NCI-H2196 (cell line): Measurements from ENCODE around the gene NUP35.

Experiments
- DNase-seq: peaks from one replicate; lab custom pipeline; 2025; ENCODE audit not compliant: unreplicated experiment; lab: John Stamatoyannopoulos, UW

Gene NUP35, protein sequence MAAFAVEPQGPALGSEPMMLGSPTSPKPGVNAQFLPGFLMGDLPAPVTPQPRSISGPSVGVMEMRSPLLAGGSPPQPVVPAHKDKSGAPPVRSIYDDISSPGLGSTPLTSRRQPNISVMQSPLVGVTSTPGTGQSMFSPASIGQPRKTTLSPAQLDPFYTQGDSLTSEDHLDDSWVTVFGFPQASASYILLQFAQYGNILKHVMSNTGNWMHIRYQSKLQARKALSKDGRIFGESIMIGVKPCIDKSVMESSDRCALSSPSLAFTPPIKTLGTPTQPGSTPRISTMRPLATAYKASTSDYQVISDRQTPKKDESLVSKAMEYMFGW

DNA sequence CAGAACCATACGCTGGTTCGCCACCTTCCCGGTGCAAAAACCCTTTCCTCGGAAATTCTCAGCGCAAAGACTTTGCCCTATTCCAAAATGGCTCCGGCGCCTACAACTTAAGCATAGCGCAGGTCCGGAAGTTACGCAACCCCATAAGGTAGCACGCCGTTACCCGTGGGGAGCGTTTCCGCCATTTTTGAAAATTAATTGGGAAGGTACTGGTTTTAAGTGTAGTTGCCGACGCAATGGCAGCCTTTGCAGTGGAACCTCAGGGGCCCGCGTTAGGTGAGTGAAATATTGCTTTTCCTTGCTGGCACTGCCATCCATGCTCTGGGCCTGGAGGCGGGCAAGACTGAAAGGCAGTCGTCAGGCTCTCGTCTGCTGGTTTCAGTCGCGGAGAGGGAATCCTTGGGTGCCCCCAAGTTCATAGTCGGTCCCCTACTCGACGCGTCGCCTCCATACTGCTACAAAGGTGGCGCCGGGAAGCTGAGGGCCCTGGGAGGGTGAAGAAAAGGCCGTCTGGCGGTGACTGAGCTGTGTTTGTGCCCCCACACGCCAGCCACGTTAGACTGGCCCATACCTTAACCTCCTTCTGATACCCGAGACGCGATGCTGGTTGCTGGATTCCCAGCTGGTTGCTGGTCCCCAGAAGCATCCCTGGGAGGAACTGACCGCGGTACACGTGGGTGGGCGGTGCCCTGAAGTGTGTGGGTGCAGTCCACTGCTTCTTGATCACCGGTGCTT is at the start of gene NUP35:
Gene NUP35, plus strand, starts transcription at position 222 of the 735 bp plus-strand sequence. Its CDS starts 15 bp downstream, at position 237.
- peak; percentile 93 for DNase-seq

DNA sequence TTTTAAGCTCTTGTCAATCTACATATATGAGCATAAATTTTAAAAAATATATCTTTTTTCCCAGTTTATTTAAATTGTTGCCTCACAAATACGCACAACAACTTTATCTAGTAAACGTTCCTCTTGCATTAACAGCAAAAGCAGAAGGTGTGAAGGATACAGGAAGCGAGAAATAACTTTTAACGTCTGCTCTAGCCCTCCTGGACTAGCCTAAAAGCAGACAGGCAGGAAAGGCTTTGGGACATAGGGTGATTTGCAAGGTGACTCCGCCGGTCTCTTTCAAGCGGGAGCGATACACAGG is 46.1 kb upstream of the NUP35 start:
- DNase-seq = no peak

DNA sequence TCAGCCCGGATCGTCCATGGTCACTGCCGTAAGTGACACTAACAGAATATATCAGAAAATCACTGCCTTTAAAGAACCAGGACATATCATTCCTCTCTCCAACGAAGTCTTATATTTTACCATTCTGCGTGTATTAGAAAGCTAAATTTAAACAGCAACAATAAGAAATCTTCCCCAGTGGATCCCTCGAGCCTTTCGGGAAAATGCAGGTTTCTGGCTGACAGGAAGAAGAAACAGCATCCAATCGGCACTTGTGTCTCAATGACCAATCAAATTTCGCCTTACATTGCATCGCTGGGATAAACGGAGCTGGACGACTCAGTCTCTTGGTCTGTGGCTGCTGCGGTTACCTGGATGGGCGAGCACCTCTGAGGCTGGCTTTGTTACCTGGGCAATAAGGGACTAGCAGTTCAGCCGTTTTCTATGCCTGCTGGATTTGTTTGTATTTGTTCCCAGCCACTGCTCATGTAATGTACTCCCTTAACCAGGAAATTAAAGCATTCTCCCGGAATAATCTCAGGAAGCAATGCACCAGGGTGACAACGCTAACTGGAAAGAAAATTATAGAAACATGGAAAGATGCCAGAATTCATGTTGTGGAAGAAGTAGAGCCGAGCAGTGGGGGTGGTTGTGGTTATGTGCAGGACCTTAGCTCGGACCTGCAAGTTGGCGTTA is 45.6 kb upstream of the NUP35 start, which contains the start of gene DUSP19:
Gene DUSP19, plus strand, starts transcription at position 284 of the 675 bp plus-strand sequence. Its CDS starts 187 bp downstream, at position 471.
- peak; percentile 92 for DNase-seq

DNA sequence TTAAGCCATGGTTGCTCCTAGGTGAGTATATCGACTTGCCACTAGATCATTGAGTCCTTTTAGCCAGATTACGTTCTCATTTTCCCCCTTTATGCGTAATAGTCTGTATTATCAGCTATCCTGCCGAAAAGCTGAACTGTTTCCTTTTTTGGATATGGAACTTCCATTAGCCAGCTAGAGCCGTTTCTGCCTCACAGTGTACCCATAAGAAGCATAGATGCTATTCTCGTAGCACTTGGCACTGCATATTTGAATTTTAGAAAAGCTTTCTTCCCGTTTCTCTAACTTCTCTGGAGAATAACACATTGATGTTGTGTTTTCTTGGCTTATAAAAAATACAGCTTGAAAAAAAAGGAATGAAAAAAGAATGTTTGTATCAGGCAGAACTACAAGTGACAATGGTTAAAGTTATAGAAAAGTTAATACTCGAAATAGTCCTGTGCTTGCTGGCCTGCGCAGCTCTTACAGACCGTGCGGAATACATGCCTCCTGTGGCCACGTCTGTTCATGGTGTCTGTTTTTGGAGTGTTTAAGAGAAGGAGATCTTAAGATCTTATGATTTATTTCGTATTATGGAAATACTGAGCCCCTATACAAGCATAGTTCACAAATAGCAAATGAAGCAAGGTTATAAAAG is 45.0 kb upstream of the NUP35 start:
- no peak for DNase-seq

DNA sequence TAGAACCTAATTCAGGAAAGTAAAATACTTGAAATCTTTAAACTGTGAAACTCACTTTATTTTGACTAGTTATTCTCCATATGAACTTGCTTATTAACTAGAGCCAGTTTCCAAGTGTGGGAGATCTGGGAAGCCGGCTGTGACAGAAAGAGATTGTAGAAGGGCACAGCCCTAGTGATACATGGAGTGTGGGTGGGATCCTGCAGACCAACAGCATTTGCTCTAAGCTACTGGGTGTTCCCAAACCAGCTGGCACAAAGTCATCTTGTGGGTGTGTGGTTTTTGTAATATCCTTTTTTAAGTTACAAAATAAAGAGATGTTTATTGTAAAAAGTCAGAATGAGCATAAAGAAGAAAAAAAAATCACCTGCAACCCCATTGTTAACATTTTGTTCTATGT is 42.3 kb upstream of the NUP35 start:
- DNase-seq = no peak

DNA sequence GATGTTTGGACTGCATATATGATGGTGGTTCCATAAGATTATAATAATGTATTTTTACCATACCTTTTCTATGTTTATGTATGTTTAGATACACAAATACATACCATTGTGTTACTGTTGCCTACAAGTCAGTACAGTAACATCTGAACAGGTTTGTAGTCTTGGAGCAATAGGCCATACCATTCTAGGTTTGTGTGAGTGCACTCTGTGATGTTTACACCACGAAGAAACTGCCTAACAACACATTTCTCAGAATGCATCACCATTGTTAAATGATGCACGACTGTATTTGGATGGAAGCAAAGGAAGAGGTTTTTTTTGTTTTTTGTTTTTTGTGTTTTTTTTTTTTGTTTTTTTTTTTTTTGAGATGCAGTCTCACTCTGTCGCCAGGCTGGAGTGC is 36.2 kb upstream of the NUP35 start:
- no peak for DNase-seq

DNA sequence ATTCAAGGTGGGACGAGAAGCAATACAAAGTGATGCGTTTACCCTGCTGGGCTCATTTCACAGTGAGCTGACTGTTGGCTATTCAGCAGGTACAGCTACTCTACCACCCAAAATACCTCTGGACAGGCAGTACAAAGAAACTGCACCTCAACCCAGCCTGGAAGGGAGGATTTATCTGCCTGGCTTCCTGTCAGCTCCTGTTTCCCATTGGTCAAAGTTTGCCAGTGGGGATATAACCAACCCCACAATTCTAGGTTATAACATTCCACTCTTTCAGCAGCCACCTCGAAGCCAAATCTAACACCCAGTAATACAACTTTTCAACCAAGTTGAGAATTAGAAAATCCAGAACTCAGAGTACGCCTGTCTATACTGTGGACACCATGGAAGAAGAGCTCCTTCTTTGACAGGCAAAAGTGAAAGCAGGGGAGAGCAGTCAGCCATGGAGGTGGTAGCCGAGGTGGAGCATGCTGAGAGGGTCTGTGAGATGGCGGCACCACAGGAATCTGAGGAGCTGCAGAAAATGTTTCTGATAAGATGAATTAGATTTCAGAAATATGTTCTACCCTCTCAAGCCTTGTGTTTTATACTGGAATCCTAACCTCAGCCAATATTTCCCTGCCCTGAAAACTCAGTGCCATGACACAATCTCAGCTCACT is 34.9 kb upstream of the NUP35 start:
- no peak for DNase-seq

DNA sequence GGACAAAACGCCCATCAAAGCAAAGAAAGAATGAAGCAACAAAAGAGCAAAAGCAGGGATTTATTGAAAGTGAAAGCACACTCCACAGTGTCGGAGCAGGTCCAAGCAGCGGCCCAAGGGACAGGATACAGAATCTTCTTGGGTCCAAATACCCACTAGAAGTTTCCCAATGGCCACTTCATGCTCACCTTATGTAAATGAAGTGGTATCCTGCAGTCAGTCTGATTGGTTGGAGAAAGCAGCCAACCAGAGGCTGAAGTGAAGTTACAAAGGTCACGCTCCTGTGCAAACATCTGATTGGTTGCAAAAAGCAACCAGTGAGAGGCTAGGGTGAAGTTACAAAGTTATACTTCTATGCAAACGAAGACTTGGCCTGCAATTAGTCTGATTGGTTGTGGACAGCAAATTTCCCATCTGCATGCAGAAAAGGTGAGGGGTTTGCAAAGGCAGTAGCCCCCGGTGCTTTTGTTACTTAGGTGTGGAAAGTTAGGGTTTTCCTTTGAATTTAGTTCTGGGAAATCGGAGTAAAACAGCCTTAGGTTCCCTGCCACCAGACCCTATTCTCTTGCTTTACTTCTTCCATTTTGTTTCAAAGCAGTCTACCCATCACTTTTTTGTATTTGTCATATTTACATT is 32.8 kb upstream of the NUP35 start:
- no peak for DNase-seq

DNA sequence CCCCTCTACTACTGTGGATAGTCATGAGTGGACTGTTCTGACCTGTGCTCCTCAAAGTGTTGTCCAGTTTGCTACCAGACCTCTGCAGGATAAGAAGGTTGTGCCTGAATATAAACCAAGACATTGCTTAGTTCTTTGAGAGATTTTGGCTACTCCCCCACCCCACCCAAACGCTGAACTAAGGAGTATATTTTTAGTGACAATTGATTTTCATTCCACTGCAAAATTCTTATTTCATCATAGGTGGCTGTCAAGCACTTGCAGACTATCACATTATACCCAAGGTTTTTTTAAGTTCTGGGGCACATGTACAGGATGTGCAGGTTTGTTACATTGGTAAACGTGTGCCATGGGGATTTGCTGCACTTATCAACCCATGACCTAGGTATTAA is 32.3 kb upstream of the NUP35 start:
- no peak for DNase-seq

DNA sequence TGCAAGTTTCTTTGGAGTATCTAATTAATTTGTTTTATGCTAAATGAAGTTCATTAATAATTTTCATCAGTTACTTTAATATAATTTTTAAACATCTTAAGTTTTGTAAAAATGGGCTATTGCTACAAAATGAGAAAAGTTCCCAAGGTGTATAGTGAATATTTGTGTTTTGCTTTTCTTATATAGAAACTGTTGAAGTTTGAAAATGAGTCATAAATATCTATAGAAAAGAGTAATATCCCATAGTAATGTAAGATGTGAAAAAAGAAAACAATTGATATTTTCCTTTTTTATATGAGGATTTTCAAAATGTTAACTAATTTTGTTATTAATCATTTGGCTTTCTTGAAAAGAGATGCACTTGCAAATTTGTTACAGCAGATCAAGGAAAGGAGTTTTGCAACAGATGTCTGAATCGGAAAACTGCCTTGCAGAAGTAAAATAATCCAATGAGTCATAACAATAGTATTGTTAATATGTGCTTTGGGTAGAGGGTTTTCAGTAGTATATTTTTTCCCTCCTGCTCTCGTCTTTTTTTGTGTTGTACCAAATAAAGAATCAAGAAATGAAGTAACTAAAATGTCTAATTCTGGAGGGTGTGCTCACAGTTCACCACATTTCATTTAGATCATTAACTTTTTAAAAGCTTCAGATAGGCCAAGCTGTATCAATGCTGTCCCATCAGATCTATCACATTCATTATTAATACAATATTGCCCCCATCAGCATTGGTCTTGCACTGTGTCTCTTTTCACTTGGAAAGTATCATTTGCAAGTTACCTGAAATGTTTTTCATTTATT is 30.2 kb upstream of the NUP35 start:
- DNase-seq = no peak

DNA sequence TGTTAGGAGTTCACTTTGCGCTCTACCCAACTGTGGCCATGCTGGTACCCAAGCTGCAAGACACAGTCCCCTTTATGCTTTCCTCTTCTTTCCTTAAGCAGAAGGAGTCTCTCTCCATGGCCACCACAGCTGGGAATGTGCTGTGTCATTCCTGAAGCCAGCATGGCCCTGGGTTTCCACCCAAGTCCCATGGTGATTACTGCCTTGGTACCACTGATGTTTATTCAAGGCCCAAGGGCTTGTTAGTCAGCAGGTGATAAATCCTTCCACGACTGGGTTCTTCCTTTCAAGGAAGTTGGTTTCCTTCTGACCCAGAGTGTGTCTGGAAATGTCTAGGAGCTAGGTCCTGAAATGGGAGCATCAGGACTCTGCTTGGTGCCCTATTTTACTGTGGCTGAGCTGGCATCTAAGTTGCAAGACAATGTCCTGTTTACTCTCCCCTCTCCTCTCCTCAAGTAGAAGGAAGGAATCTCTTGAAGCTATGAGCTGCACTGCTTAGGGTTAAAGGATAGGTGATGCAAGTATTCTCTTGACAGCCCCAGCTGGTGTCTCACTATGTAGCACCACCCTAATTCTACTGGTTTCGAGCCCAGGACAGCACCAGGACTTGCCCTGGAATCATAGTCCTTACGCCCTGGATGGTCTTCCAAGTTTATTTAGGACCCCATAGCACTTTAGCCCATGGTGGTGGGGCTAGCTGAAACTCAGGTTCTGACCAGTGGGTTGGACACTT is 18.7 kb upstream of the NUP35 start:
- no peak for DNase-seq

DNA sequence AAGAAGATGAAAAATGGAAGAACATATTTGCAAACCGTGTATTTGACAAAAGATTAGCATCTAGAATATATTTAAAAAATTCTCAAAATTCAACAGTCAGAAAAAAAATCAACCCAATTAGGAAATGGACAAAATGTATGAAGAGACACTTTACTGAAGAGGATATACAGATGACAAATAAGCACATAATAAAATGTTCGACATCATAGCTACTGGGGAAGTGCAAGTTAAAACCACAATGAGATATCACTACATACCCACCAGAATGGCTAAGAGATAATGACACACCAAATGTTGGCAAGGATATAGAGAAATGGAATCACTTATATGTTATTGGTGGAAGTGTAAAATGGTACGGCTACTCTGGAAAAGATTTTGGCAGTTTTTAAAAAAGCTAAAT is 11.7 kb upstream of the NUP35 start:
- no peak for DNase-seq

DNA sequence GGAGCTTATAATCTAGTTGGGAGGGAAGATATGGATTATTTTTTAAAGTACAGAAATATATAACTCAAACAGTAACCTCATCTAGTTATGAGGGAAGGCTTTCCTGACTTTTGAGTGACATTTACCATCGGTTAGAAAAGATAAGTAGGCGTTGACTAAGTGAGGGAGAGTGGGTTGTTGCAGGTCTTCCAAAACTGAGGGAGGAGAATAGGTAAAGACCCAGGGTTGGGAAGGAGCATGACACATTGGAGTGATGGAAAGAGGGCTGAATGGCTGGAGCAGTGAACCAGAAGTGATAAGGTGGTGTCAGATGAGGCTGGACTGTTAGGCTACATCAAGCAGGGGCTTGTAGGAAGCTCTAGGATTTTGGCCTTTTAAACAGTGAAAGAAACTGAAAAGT is 10.6 kb upstream of the NUP35 start:
- DNase-seq = no peak

DNA sequence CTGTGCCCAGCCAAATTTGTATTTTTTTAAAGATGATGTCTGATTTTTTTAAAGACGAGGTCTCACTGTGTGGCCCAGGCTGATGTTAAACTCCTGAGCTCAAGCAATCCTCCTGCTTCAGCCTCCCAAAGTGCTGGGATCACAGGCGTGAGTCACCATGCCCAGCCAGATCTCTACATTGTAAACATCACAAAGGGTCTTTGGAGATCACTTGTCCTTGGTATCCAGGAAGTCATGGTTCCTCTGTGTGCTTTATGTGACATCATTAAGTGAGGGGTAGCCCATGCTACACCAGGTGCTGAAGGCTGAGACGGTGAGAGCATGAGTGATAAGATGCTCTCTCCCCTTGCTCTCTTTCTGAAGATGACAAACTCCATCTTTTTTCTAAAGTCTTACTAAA is 7.0 kb upstream of the NUP35 start:
- no peak for DNase-seq

DNA sequence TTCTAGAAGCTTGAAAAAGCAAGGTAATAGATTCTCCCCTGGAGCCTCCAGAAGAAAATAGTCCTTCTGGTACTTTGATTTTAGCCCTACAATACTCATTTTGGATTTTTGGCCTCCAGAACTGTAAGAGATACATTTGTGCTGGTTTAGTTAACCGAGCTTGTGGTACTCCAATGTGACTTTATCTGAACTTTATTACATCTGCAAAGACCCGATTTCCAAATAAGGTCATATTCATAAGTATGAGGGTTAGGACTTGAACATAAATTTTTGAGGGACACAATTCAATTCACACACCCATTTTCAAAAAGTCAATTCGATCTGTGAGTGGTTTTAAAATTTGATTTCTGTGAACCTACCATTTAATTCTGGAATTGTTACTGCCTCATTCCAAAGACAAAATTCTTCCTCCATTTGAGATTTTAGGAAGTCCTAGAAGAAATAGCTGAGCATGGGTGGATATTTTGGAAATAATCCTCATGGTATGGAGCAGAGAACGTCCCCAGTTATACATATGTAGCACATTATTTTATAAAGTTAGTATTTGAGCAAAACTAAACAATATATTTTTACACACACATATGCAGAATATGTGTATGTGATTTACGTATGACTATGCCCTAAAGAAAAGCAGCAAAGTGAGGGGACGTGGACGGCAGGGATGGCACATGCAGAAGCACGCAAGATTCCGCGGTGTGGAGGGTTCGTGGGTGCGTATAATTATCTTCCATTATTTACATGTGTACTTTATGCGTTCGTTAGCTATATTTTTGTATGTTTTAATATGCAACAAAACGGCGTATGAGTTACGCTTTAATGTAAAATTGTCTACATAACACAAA is 905 bp upstream of the NUP35 start:
- DNase-seq = no peak

DNA sequence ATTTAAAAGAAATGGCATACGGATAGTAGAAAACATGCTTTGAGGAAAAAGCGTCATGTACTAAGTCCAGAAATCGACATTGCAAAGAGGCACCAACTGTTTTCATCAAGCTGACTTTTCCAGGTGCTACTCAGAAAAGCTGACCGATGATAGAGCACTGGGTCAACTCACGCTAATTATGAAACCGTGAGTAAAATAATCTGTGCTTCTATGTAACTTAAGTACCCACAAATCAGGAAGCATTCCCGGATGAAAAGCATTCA is 353 bp upstream of the NUP35 start:
- DNase-seq = no peak

DNA sequence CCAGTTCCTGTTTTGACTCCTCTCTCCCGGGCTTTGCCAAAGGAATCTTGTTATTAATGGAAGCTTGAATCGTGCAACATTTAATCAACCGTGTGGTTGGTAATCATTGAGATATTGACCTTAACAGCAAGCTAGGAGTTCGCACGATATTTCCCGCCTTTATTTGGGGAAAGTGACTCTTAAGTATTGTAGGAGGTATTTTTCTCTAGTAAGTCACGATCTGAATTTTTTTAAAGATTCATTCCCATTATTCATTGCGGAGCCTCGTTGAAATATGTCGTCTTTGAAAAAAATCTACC is 663 bp downstream of the NUP35 start:
- no peak for DNase-seq

DNA sequence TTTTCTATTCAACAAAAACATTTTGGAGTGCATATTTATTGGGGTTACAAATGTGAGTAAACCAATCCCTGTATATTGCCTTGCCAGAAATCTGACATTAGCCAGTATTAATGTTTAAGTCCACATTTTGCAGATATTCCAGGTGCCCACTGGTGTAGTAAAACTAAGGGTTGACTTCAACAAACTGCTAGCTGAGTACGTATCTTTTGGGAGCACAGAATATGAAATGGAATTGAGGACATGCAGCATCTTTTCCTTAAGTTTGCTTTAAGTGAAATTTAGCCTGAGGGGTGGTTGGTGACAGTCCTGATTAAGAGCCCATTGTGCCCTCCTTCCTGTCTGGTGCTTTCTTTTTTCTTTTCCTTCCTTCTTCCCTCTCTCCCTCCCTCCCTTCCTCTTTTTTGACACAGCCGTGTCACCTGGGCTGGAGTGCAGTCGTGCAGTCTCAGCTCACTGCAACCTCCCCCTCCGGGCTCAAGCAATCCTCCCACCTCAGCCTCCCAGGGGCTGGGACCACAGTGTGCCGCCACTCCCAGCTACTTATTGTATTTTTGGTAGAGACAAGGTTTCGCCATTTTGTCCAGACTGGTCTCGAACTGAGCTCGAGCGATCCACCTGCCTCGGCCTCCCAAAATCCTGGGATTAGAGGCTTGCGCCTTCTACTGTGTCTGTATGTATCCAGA is 1.6 kb downstream of the NUP35 start:
- no peak for DNase-seq
